ENCODE measurements around the gene NSRP1. TPM values are rescaled to one million over a fixed set of nuclear protein-coding genes. Genes with fewer than 3 reads are reported as not detected.

The NSRP1 gene
- total RNA-seq, 1 donor from 2014 or later = 11.1 TPM

DNA sequence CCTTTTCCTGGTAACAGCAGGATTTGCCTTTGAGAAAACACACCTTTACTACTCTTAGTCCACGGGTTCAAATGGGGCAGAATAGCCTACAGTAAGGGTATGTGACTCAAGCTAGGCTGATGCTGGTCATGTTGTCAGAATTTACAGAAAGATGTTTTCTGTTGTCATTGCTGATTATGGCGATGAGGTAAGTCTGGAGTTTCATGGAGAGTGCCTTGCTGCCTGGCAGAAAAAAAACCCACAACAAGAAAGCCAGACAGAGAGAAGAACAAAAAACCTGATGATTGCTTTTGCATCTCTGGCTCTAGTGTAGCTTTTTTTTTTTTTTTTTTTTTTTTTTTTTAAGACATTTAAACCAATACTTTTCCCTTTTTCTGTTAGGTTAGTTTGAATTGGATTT lies 71.0 kb downstream of the NSRP1 start:
- no peak for DNase-seq (ENCODE audit: low read depth)
- no peak overlapping the region for H3K4me3 ChIP-seq (ENCODE audit: low read depth, low read length)
- TF ChIP-seq, protein P1, sequence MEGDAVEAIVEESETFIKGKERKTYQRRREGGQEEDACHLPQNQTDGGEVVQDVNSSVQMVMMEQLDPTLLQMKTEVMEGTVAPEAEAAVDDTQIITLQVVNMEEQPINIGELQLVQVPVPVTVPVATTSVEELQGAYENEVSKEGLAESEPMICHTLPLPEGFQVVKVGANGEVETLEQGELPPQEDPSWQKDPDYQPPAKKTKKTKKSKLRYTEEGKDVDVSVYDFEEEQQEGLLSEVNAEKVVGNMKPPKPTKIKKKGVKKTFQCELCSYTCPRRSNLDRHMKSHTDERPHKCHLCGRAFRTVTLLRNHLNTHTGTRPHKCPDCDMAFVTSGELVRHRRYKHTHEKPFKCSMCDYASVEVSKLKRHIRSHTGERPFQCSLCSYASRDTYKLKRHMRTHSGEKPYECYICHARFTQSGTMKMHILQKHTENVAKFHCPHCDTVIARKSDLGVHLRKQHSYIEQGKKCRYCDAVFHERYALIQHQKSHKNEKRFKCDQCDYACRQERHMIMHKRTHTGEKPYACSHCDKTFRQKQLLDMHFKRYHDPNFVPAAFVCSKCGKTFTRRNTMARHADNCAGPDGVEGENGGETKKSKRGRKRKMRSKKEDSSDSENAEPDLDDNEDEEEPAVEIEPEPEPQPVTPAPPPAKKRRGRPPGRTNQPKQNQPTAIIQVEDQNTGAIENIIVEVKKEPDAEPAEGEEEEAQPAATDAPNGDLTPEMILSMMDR (IDR thresholded peaks at IDR 0.05; ENCODE audit: insufficient read depth, low read length, poor library complexity, severe bottlenecking) = no peak
- H3K36me3 ChIP-seq (ENCODE audit: control insufficient read depth, insufficient read depth, low read length) = peaks cover 2% of the 10 kb centered on the region
- no peaks in the 10 kb centered on the region for H3K27me3 ChIP-seq (ENCODE audit: control insufficient read depth, insufficient read depth, low read length)

DNA sequence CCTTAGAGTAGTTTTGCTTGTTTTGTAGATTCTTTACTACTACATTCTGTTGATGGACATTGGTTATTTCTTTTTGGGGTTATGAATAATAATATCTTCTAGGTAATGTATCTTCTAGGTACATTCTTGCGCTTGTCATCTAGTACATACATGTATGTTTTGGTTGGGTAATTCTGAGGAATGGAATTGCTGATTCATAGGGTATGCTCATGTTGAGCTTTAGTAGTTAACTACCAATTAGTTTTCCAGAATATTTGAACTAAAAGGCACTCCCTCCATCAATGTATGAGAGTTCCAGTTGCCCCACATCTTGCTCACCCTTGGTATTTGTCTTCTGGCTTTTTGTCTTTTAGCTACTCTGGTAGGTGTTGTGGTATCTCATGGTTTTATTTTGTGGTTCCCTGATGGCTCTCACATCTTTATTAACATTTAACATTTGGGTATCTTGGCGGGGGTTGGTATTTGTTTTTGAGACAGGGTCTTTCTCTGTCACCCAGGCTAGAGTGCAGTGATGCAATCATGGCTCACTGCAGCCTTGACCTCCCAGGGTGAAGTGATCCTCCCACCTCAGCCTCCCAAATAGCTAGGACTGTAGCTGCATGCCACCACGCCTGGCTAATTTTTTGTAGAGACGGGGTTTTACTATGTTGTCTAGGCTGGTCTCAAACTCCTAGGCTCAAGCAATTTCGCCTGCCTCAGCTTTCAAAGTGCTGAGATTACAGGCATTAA lies 71.8 kb downstream of the NSRP1 start:
- peaks cover 2% of the 10 kb centered on the region for H3K36me3 ChIP-seq (ENCODE audit: control insufficient read depth, insufficient read depth, low read length)
- DNase-seq (ENCODE audit: low read depth) = peak; percentile 38
- H3K4me3 ChIP-seq (ENCODE audit: low read depth, low read length) = no peak overlapping the region
- TF ChIP-seq, protein P1 (IDR thresholded peaks at IDR 0.05; ENCODE audit: insufficient read depth, low read length, poor library complexity, severe bottlenecking) = no peak
- H3K27me3 ChIP-seq (ENCODE audit: control insufficient read depth, insufficient read depth, low read length) = no peaks in the 10 kb centered on the region

DNA sequence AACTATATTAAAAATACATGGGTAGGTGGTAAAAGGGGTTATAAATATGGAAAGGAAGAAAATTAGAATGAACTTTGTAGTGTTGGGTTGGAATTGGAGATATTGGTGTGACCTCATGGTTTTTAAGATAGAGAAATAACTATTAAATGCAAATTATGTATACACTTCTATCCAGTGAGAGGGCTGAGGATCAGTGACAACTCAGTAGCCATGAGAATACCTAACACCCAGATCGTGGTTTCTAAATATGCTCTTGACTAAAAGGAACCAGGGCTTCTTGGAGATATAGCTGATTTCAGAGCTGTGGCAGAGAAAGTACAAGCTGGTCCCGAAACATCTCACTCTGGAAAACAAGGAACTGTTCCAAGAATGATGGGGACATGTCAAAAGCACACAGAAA lies 74.5 kb downstream of the NSRP1 start:
- Histone ChIP-seq H3K27me3 (ENCODE audit: control insufficient read depth, insufficient read depth, low read length) (no peaks in the 10 kb centered on the region), H3K4me3 (ENCODE audit: low read depth, low read length) (no peak overlapping the region), H3K36me3 (ENCODE audit: control insufficient read depth, insufficient read depth, low read length) (no peaks in the 10 kb centered on the region)
- no peak for DNase-seq (ENCODE audit: low read depth)
- TF ChIP-seq, protein P1 (IDR thresholded peaks at IDR 0.05; ENCODE audit: insufficient read depth, low read length, poor library complexity, severe bottlenecking) = no peak

DNA sequence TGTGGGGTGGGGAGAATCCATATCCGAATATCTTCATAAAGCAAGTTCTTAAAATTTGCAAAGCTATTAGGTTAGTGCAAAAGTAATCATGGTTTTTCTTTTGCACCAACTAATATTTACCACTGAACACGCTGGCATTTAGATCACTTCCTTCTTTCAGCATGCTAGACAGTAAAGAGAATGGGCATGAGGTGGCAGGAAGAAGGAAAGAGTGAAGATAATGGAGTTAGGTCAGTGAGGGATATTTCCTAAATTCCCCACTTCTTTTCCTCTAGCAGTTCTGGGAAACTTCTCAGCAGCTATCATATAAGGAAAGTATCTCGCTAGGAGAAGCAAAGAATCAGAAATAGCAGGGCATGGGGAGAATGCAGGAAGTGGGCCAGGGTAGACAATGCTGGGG lies 79.9 kb downstream of the NSRP1 start:
- TF ChIP-seq, protein P1 (IDR thresholded peaks at IDR 0.05; ENCODE audit: insufficient read depth, low read length, poor library complexity, severe bottlenecking) = no peak
- H3K4me3 ChIP-seq (ENCODE audit: low read depth, low read length) = no peak overlapping the region
- DNase-seq (ENCODE audit: low read depth) = no peak

DNA sequence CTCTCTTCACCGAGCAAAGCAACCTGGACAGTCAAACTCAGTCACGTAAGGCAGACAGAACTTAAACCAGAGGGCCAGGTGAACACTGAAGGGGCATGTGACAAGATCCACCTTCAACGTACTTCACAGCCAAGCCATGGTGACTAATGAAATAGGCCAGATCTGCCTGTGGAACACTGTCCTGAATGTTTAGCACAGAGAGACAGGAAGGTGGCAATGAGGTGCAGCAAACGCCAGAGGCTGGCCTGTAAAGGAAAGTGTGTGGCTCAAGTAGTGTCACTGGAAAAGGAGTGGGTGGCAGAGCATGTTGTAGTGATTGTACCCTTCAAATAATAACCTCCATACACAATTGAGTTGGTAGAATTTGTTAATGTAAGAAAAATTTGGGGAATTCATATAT lies 80.8 kb downstream of the NSRP1 start:
- DNase-seq (ENCODE audit: low read depth) = no peak
- H3K4me3 ChIP-seq (ENCODE audit: low read depth, low read length) = no peak overlapping the region
- TF ChIP-seq, protein P1 (IDR thresholded peaks at IDR 0.05; ENCODE audit: insufficient read depth, low read length, poor library complexity, severe bottlenecking) = no peak
- no peaks in the 10 kb centered on the region for H3K27me3 ChIP-seq (ENCODE audit: control insufficient read depth, insufficient read depth, low read length)
- no peaks in the 10 kb centered on the region for H3K36me3 ChIP-seq (ENCODE audit: control insufficient read depth, insufficient read depth, low read length)

More for the DNA sequence above, 79.9 kb downstream of the NSRP1 start:
- Histone ChIP-seq H3K27me3 (ENCODE audit: control insufficient read depth, insufficient read depth, low read length) (no peaks in the 10 kb centered on the region), H3K36me3 (ENCODE audit: control insufficient read depth, insufficient read depth, low read length) (no peaks in the 10 kb centered on the region)

DNA sequence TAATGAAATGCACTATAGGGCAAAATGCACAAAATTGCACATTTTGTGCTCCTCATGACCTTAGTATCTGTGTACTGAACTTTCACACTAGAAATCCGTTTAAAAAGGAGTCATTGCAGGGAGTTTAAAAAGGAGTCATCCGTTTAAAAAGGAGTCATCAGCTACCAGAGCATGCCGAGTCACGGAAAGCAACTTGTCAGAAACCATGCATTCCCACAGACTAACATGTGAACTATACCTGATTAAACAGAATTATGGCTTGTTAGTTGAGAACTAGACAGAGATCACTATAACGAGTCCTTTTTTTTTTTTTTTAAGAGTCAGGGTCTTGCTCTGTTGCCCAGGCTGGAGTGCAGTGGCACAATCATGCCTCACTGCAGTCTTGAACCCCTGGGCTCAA lies 83.0 kb downstream of the NSRP1 start:
- no peaks in the 10 kb centered on the region for H3K27me3 ChIP-seq (ENCODE audit: control insufficient read depth, insufficient read depth, low read length)
- H3K36me3 ChIP-seq (ENCODE audit: control insufficient read depth, insufficient read depth, low read length) = no peaks in the 10 kb centered on the region
- TF ChIP-seq, protein P1 (IDR thresholded peaks at IDR 0.05; ENCODE audit: insufficient read depth, low read length, poor library complexity, severe bottlenecking) = no peak
- no peak for DNase-seq (ENCODE audit: low read depth)
- H3K4me3 ChIP-seq (ENCODE audit: low read depth, low read length) = no peak overlapping the region
